GM12878 (cell line): ENCODE measurements around the gene TMEM33. TPM values are rescaled to one million over a fixed set of nuclear protein-coding genes. Genes with fewer than 3 reads are reported as not detected.

Experiments
- ATAC-seq: fragments of 200-7000 bp; cut with Tn5 transposase; 3 replicates; pipeline ENCODE4 v1.9.1; 2020; ENCODE audit warnings: mild to moderate bottlenecking, moderate library complexity
- BruUV-seq: library from RNA; stranded (reverse); fragments of 400-500 nt; replicated peaks from 2 replicates; lab custom pipeline; 2021; lab: Mats Ljungman, UMichigan
- CTCF ChIA-PET: fragments of 300-600 bp; sonication (Branson Sonifier 250); formaldehyde crosslinking; extraction: SDS; loops from one replicate; lab custom pipeline; 2021; ENCODE audit warnings: inconsistent platforms; lab: Yijun Ruan, JAX
- POLR2A ChIA-PET: fragments of 350-600 bp; formaldehyde crosslinking; extraction: SDS; loops from one replicate; lab custom pipeline; 2021; ENCODE audit warnings: inconsistent platforms; lab: Charles Lee
- RAD21 ChIA-PET: fragments of 300-600 bp; sonication (Branson Sonifier 250); formaldehyde crosslinking; loops from one replicate; lab custom pipeline; 2023; ENCODE audit warnings: antibody characterized with exemption; ENCODE audit not compliant: unreplicated experiment; lab: Charles Lee
- SMC1A ChIA-PET: fragments of 300-600 bp; sonication (Branson Sonifier 250); formaldehyde crosslinking; loops from one replicate; lab custom pipeline; 2023; ENCODE audit not compliant: unreplicated experiment, uncharacterized antibody; lab: Charles Lee
- DNase-seq: peaks from one replicate; pipeline ENCODE4 v3.0.0-alpha.2; 2011; ENCODE audit warnings: low read depth, low spot score
- FAIRE-seq: peaks from 3 replicates; lab custom pipeline; 2011; peaks lifted over from hg19 to GRCh38; lab: Jason Lieb, UNC
- H2AFZ ChIP-seq: 2 replicates; pipeline ENCODE4 v1.6.0; 2011; ENCODE audit warnings: low read depth, low read length, control low read depth; ENCODE audit not compliant: control insufficient read depth
- H3K27ac ChIP-seq: 2 replicates; pipeline ENCODE4 v1.5.1; 2011; ENCODE audit warnings: control low read depth; ENCODE audit not compliant: control insufficient read depth, insufficient read depth
- H3K27me3 ChIP-seq, 2 experiments: replicated peaks in 1 of 2; 2 replicates each; pipeline versions ENCODE4 v1.6.0 to v1.6.1; 2011; ENCODE audit warnings: low read length in 1 of 2; ENCODE audit not compliant: control insufficient read depth in 2 of 2, insufficient read depth in 2 of 2
- H3K36me3 ChIP-seq, 2 experiments: 2 replicates each; pipeline ENCODE4 v1.5.1; 2011; ENCODE audit warnings: low read length in 1 of 2; ENCODE audit not compliant: control insufficient read depth in 2 of 2, insufficient read depth in 2 of 2
- H3K4me1 ChIP-seq: 2 replicates; pipeline ENCODE4 v1.6.1; 2011; ENCODE audit warnings: mild to moderate bottlenecking, low read length, moderate library complexity, mixed read lengths; ENCODE audit not compliant: control insufficient read depth, insufficient read depth
- H3K4me2 ChIP-seq: 2 replicates; pipeline ENCODE4 v1.6.0; 2011; ENCODE audit warnings: control low read depth; ENCODE audit not compliant: control insufficient read depth, insufficient read depth
- H3K4me3 ChIP-seq: fragments of 200-600 bp; sonication (generic); 2 replicates; pipeline ENCODE4 v1.5.1; 2016
- H3K79me2 ChIP-seq: 2 replicates; pipeline ENCODE4 v1.6.0; 2011; ENCODE audit warnings: low read length; ENCODE audit not compliant: control insufficient read depth, insufficient read depth
- H3K9ac ChIP-seq: 2 replicates; pipeline ENCODE4 v1.8.0; 2011; ENCODE audit warnings: low read length, control low read depth, mixed read lengths; ENCODE audit not compliant: control insufficient read depth, insufficient read depth
- H3K9me3 ChIP-seq: replicated peaks from 3 replicates; pipeline ENCODE4 v1.5.1; 2011; ENCODE audit warnings: mild to moderate bottlenecking, low read length; ENCODE audit not compliant: control insufficient read depth, insufficient read depth
- H4K20me1 ChIP-seq: 2 replicates; pipeline ENCODE4 v1.6.0; 2011; ENCODE audit not compliant: control insufficient read depth, insufficient read depth
- ASH2L ChIP-seq: fragments of 300-600, 200-600 bp; sonication (generic); IDR thresholded peaks from 2 replicates; pipeline ENCODE4 v1.6.1; 2017; ENCODE audit warnings: low read depth, mild to moderate bottlenecking, borderline replicate concordance
- CBFB ChIP-seq: IDR thresholded peaks from 2 replicates; pipeline ENCODE4 v1.6.1; 2016; ENCODE audit warnings: antibody characterized with exemption, low read depth
- KAT2A ChIP-seq: conservative IDR thresholded peaks from 2 replicates; pipeline ENCODE4 v1.6.1; 2011; ENCODE audit warnings: low read depth, low read length; ENCODE audit not compliant: control insufficient read depth
- KLF5 ChIP-seq: fragments of 450-650 bp; IDR thresholded peaks from 2 replicates; pipeline ENCODE4 v1.6.1; 2014; ENCODE audit warnings: mild to moderate bottlenecking; ENCODE audit not compliant: partially characterized antibody
- POU2F2 ChIP-seq: IDR thresholded peaks from 3 replicates; pipeline ENCODE4 v1.6.1; 2011; ENCODE audit warnings: low read depth, mild to moderate bottlenecking, low read length, borderline replicate concordance
- RCOR1 ChIP-seq: conservative IDR thresholded peaks from 2 replicates; pipeline ENCODE4 v1.6.1; 2012; ENCODE audit warnings: low read depth, low read length, improper control_type of control experiment
- STAT1 ChIP-seq: fragments of 450-650 bp; conservative IDR thresholded peaks from 2 replicates; pipeline ENCODE4 v1.6.1; 2014; ENCODE audit warnings: antibody characterized with exemption, mild to moderate bottlenecking
- TCF7 ChIP-seq: IDR thresholded peaks from 2 replicates; pipeline ENCODE4 v1.6.1; 2014; ENCODE audit warnings: antibody characterized with exemption, borderline replicate concordance
- WGBS: methylation state at CpG from one replicate; pipeline ENCODE4 v1.1.6; 2016; ENCODE audit warnings: low lambda C conversion rate; ENCODE audit not compliant: insufficient replicate concordance, insufficient coverage; ENCODE audit errors: missing lambda C conversion rate; 5-methylcytosine and 5-hydroxymethylcytosine counted together
- in situ Hi-C: fragments of 300-500 bp; cut with MboI; formaldehyde crosslinking; loops from 9 replicates; pipeline ENCODE4 v1.14.3; 2018; ENCODE audit warnings: mixed read lengths
- intact Hi-C: fragments of 100-400 bp; cut with micrococcal nuclease; formaldehyde crosslinking; loops from one replicate; pipeline ENCODE4 v1.14.2; 2022; ENCODE audit not compliant: unreplicated experiment
- polyA plus RNA-seq, 11 experiments: library from polyadenylated mRNA; depleted of rRNA in 4 of 11; unstranded in 6 of 11; stranded (reverse) in 5 of 11; fragments of >200 nt; fragmentation: Nextera tagmentation in 4 of 11; fragmentation: Illumina TruSeq in 1 of 11; extraction: Ambion mirVana in 4 of 11; extraction: Trizol in 1 of 11; gene quantifications; 1 replicate in 1 of 11; 2 replicates in 10 of 11; pipeline versions ENCODE4 v1.2.1 to v1.2.3, GENCODE V29; 2011 to 2016; ENCODE audit warnings: inconsistent platforms in 2 of 11, missing spikeins in 2 of 11, low read depth in 1 of 11
- total RNA-seq, 4 experiments: library from RNA; depleted of rRNA in 3 of 4; stranded (reverse); fragments of >200 nt in 3 of 4; fragmentation: Illumina TruSeq in 1 of 4; extraction: Trizol in 1 of 4; gene quantifications; 2 replicates each; pipeline versions ENCODE4 v1.2.1 to v1.2.3, GENCODE V29; 2013 to 2021
- TF ChIP-seq, protein P1 (sequence below): fragments of 450-650 bp; IDR thresholded peaks from 2 replicates; pipeline ENCODE4 v1.6.1; 2017; ENCODE audit warnings: mild to moderate bottlenecking, moderate library complexity
- TF ChIP-seq, protein P2 (sequence below): fragments of 450-650 bp; IDR thresholded peaks from 2 replicates; pipeline ENCODE4 v1.6.1; 2016; ENCODE audit warnings: mild to moderate bottlenecking
- TF ChIP-seq, protein P3 (sequence below): fragments of 450-650 bp; IDR thresholded peaks from 2 replicates; pipeline ENCODE4 v1.6.1; 2018; ENCODE audit warnings: borderline replicate concordance, mild to moderate bottlenecking; ENCODE audit not compliant: partially characterized antibody
- TF ChIP-seq, protein P4 (sequence below): IDR thresholded peaks from 2 replicates; pipeline ENCODE4 v1.6.1; 2012; ENCODE audit warnings: low read depth, low read length, improper control_type of control experiment

TMEM33 gene
- total and polyA plus RNA-seq, 10 of the 15 experiments (the other 5 are each of a cell fraction or from before 2014, with no cell fraction given) = 7.9 to 60.2 (median 33.4) TPM

DNA sequence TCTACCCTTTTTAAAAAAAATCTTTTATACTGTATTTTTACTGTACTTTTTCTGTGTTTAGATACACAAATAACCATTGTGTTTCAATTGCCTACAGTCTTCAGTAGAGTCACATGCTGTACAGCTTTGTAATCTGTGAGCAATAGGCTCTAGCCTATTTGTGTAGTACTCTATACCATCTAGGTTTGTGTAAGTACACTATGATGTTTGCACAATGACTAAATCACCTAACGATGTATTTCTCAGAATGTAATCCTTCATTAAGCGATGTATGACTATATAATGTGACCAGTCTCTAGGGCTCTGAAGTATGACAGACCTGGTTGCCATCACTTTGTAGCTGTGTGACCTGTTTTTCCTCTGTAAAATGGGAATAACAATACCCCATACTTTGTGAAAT, 32.2 kb downstream of the TMEM33 start:
- Histone ChIP-seq H4K20me1 (no peaks in the 10 kb centered on the region), H3K9ac (no peak overlapping the region), H2AFZ (no peak overlapping the region), H3K4me2 (no peak overlapping the region), H3K9me3 (no peaks in the 10 kb centered on the region; the same call in 1 of the 3 replicates), H3K27me3 (no peaks in the 10 kb centered on the region), H3K27ac (no peak overlapping the region), H3K4me1 (no peaks in the 10 kb centered on the region), H3K36me3 (no peaks in the 10 kb centered on the region), H3K79me2 (no peaks in the 10 kb centered on the region), H3K4me3 (no peak overlapping the region)
- ChIA-PET SMC1A (no interaction called here), CTCF (interaction anchor here (2.4 kb wide), 1 partner anchor 10 kb away, joined by 11 read pairs; no protein-coding TSS in a partner anchor), RAD21 (no interaction called here), POLR2A (interaction anchor here (0.6 to 1.6 kb wide), 3 partner anchors 12 to 1058 kb away, joined by 3 read pairs; no protein-coding TSS in a partner anchor)
- FAIRE-seq (no peak), DNase-seq (no peak), ATAC-seq (no peak)
- BruUV-seq = no TSS peak
- 75% methylated on average over 2 of the region's 2 CpGs for WGBS
- in situ Hi-C loops = no loop called here
- intact Hi-C loops = no loop called here
- TF ChIP-seq KAT2A = no peak
- TF ChIP-seq, protein P1, sequence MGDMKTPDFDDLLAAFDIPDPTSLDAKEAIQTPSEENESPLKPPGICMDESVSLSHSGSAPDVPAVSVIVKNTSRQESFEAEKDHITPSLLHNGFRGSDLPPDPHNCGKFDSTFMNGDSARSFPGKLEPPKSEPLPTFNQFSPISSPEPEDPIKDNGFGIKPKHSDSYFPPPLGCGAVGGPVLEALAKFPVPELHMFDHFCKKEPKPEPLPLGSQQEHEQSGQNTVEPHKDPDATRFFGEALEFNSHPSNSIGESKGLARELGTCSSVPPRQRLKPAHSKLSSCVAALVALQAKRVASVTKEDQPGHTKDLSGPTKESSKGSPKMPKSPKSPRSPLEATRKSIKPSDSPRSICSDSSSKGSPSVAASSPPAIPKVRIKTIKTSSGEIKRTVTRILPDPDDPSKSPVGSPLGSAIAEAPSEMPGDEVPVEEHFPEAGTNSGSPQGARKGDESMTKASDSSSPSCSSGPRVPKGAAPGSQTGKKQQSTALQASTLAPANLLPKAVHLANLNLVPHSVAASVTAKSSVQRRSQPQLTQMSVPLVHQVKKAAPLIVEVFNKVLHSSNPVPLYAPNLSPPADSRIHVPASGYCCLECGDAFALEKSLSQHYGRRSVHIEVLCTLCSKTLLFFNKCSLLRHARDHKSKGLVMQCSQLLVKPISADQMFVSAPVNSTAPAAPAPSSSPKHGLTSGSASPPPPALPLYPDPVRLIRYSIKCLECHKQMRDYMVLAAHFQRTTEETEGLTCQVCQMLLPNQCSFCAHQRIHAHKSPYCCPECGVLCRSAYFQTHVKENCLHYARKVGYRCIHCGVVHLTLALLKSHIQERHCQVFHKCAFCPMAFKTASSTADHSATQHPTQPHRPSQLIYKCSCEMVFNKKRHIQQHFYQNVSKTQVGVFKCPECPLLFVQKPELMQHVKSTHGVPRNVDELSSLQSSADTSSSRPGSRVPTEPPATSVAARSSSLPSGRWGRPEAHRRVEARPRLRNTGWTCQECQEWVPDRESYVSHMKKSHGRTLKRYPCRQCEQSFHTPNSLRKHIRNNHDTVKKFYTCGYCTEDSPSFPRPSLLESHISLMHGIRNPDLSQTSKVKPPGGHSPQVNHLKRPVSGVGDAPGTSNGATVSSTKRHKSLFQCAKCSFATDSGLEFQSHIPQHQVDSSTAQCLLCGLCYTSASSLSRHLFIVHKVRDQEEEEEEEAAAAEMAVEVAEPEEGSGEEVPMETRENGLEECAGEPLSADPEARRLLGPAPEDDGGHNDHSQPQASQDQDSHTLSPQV = no peak
- TF ChIP-seq, protein P2, sequence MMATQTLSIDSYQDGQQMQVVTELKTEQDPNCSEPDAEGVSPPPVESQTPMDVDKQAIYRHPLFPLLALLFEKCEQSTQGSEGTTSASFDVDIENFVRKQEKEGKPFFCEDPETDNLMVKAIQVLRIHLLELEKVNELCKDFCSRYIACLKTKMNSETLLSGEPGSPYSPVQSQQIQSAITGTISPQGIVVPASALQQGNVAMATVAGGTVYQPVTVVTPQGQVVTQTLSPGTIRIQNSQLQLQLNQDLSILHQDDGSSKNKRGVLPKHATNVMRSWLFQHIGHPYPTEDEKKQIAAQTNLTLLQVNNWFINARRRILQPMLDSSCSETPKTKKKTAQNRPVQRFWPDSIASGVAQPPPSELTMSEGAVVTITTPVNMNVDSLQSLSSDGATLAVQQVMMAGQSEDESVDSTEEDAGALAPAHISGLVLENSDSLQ = no peak
- no peak for TF ChIP-seq TCF7
- TF ChIP-seq, protein P3, sequence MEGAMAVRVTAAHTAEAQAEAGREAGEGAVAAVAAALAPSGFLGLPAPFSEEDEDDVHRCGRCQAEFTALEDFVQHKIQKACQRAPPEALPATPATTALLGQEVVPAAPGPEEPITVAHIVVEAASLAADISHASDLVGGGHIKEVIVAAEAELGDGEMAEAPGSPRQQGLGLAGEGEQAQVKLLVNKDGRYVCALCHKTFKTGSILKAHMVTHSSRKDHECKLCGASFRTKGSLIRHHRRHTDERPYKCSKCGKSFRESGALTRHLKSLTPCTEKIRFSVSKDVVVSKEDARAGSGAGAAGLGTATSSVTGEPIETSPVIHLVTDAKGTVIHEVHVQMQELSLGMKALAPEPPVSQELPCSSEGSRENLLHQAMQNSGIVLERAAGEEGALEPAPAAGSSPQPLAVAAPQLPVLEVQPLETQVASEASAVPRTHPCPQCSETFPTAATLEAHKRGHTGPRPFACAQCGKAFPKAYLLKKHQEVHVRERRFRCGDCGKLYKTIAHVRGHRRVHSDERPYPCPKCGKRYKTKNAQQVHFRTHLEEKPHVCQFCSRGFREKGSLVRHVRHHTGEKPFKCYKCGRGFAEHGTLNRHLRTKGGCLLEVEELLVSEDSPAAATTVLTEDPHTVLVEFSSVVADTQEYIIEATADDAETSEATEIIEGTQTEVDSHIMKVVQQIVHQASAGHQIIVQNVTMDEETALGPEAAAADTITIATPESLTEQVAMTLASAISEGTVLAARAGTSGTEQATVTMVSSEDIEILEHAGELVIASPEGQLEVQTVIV = no peak
- no peak for TF ChIP-seq POU2F2
- TF ChIP-seq KLF5 = no peak
- TF ChIP-seq, protein P4, sequence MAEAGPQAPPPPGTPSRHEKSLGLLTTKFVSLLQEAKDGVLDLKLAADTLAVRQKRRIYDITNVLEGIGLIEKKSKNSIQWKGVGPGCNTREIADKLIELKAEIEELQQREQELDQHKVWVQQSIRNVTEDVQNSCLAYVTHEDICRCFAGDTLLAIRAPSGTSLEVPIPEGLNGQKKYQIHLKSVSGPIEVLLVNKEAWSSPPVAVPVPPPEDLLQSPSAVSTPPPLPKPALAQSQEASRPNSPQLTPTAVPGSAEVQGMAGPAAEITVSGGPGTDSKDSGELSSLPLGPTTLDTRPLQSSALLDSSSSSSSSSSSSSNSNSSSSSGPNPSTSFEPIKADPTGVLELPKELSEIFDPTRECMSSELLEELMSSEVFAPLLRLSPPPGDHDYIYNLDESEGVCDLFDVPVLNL = no peak
- no peak for TF ChIP-seq STAT1
- TF ChIP-seq ASH2L = no peak
- no peak for TF ChIP-seq RCOR1
- TF ChIP-seq CBFB = no peak
